OCI-LY7 (cell line): ENCODE data around the gene GBE1. TPM values are rescaled to one million over a fixed set of nuclear protein-coding genes. Genes with fewer than 3 reads are reported as not detected.

Experiments used
- BruUV-seq: library from RNA; stranded (reverse); fragments of 400-500 nt; replicated peaks from 2 replicates; lab custom pipeline; 2021; lab: Mats Ljungman, UMichigan
- CTCF ChIA-PET: fragments of 300-600 bp; sonication (Branson Sonifier 250); formaldehyde crosslinking; loops from one replicate; lab custom pipeline; 2022; ENCODE audit warnings: antibody characterized with exemption; ENCODE audit not compliant: unreplicated experiment; lab: Charles Lee
- POLR2A ChIA-PET: fragments of 300-600 bp; sonication (Branson Sonifier 250); formaldehyde crosslinking; loops from one replicate; lab custom pipeline; 2022; ENCODE audit warnings: antibody characterized with exemption; lab: Charles Lee
- DNase-seq: peaks from one replicate; pipeline ENCODE4 v3.0.0-alpha.2; 2015; ENCODE audit warnings: low spot score
- H2AFZ ChIP-seq: fragments of 200-600 bp; sonication (generic), shearing (Covaris generic); 2 replicates; pipeline ENCODE4 v1.6.1; 2014; ENCODE audit warnings: mild to moderate bottlenecking, antibody characterized with exemption, low read length, moderate library complexity
- H3K27ac ChIP-seq: fragments of 200-600 bp; sonication (generic); 2 replicates; pipeline ENCODE4 v1.5.1; 2014; ENCODE audit warnings: mixed run types, low read depth, mild to moderate bottlenecking, moderate library complexity, low read length, inconsistent platforms; ENCODE audit not compliant: poor library complexity, severe bottlenecking
- H3K36me3 ChIP-seq: fragments of 200-600 bp; sonication (generic); 2 replicates; pipeline ENCODE4 v1.6.1; 2014; ENCODE audit warnings: mild to moderate bottlenecking, antibody characterized with exemption, low read length, moderate library complexity, mixed read lengths; ENCODE audit not compliant: insufficient read depth
- H3K4me1 ChIP-seq: fragments of 200-600 bp; sonication (generic); 2 replicates; pipeline ENCODE4 v1.5.1; 2014; ENCODE audit warnings: mild to moderate bottlenecking, low read length; ENCODE audit not compliant: insufficient read depth, poor library complexity, severe bottlenecking
- H3K4me2 ChIP-seq: fragments of 200-600 bp; sonication (generic); 2 replicates; pipeline ENCODE4 v1.6.1; 2014; ENCODE audit warnings: mild to moderate bottlenecking, low read length
- H3K4me3 ChIP-seq: fragments of 200-600 bp; sonication (generic); 2 replicates; pipeline ENCODE4 v1.5.1; 2014; ENCODE audit warnings: mild to moderate bottlenecking, low read depth, low read length; ENCODE audit not compliant: poor library complexity, severe bottlenecking
- H3K79me2 ChIP-seq: fragments of 200-600 bp; sonication (generic); 2 replicates; pipeline ENCODE4 v1.6.1; 2016; ENCODE audit warnings: low read depth, mild to moderate bottlenecking, low read length, moderate library complexity, mixed read lengths; ENCODE audit not compliant: insufficient read depth
- H3K9me2 ChIP-seq: fragments of 200-600 bp; sonication (generic); 2 replicates; pipeline ENCODE4 v1.6.1; 2016; ENCODE audit warnings: mild to moderate bottlenecking, low read length, mixed read lengths; ENCODE audit not compliant: insufficient read depth
- H3K9me3 ChIP-seq: fragments of 200-600 bp; sonication (generic); 2 replicates; pipeline ENCODE4 v1.6.1; 2014; ENCODE audit warnings: mild to moderate bottlenecking, mixed run types, low read length, mixed read lengths
- H4K20me1 ChIP-seq: fragments of 200-600 bp; sonication (generic); 2 replicates; pipeline ENCODE4 v1.6.1; 2014; ENCODE audit warnings: mild to moderate bottlenecking, antibody characterized with exemption, low read length, moderate library complexity, mixed read lengths; ENCODE audit not compliant: insufficient read depth
- CTCF ChIP-seq: fragments of 200-600 bp; sonication (generic); conservative IDR thresholded peaks from 2 replicates; pipeline ENCODE4 v1.5.1; 2014; ENCODE audit warnings: mild to moderate bottlenecking, antibody characterized with exemption, low read length, moderate library complexity, mixed read lengths
- EZH2phosphoT487 ChIP-seq: fragments of 200-600 bp; sonication (generic); IDR thresholded peaks from 2 replicates; pipeline ENCODE4 v1.6.1; 2018; ENCODE audit warnings: low read depth, borderline replicate concordance, mild to moderate bottlenecking, mixed run types, antibody characterized with exemption, low read length, moderate library complexity, mixed read lengths
- intact Hi-C: fragments of 100-400 bp; cut with micrococcal nuclease; formaldehyde crosslinking; loops from one replicate; pipeline ENCODE4 v1.10.0; 2022; ENCODE audit not compliant: unreplicated experiment
- total RNA-seq, 2 experiments: library from RNA; depleted of rRNA in 1 of 2; stranded (reverse); fragments of >200 nt in 1 of 2; shearing (Covaris generic) in 1 of 2; gene quantifications; 2 replicates each; pipeline ENCODE4 v1.2.3, GENCODE V29; 2014 to 2022

GBE1 gene
- total RNA-seq, 2 experiments from 2014 or later = 10.7 to 24.4 TPM

- no peaks in the 10 kb centered on the region for H3K79me2 ChIP-seq
- POLR2A ChIA-PET = interaction anchor here (0.7 to 1.0 kb wide), 2 partner anchors 55 to 211 kb away, joined by 4 to 5 read pairs; no protein-coding TSS in a partner anchor
- no peak overlapping the region for H3K4me2 ChIP-seq
- no peak for DNase-seq
- no peaks in the 10 kb centered on the region for H3K9me2 ChIP-seq
- no TSS peak for BruUV-seq
- H3K27ac ChIP-seq = no peak overlapping the region
- intact Hi-C loops = no loop called here
- TF ChIP-seq EZH2phosphoT487 (no peak), CTCF (no peak)
- no peaks in the 10 kb centered on the region for H3K9me3 ChIP-seq
- H3K4me1 ChIP-seq = no peaks in the 10 kb centered on the region
- no peak overlapping the region for H2AFZ ChIP-seq
- H4K20me1 ChIP-seq = 0 out of 2 replicates have a peak, but pooled peaks cover 5% of the 10 kb centered on the region
- CTCF ChIA-PET = no interaction called here
- H3K4me3 ChIP-seq = no peak overlapping the region
- H3K36me3 ChIP-seq = no peaks in the 10 kb centered on the region
These were observed 101.4 kb downstream of the GBE1 start for GRCh38 chr3:81660036-81660435.

- Histone ChIP-seq H3K4me2 (no peak overlapping the region), H3K9me3 (no peaks in the 10 kb centered on the region), H2AFZ (no peak overlapping the region), H3K9me2 (no peaks in the 10 kb centered on the region), H3K36me3 (no peaks in the 10 kb centered on the region), H3K79me2 (no peaks in the 10 kb centered on the region), H3K27ac (no peak overlapping the region), H4K20me1 (0 out of 2 replicates have a peak, but pooled peaks cover 5% of the 10 kb centered on the region), H3K4me3 (no peak overlapping the region), H3K4me1 (no peaks in the 10 kb centered on the region)
- CTCF ChIA-PET = no interaction called here
- BruUV-seq = no TSS peak
- DNase-seq = no peak
- POLR2A ChIA-PET = interaction anchor here (0.7 to 1.0 kb wide), 3 partner anchors 12 to 166 kb away, joined by 3 read pairs; no protein-coding TSS in a partner anchor
- intact Hi-C loops = no loop called here
- TF ChIP-seq CTCF (no peak), EZH2phosphoT487 (no peak)
These were observed 103.0 kb downstream of the GBE1 start for GRCh38 chr3:81658322-81658997.

- H3K4me3 ChIP-seq = no peak overlapping the region
- CTCF ChIA-PET = no interaction called here
- no peaks in the 10 kb centered on the region for H3K36me3 ChIP-seq
- no peaks in the 10 kb centered on the region for H3K4me1 ChIP-seq
- H4K20me1 ChIP-seq = 0 out of 2 replicates have a peak, but pooled peaks cover 2% of the 10 kb centered on the region
- no peaks in the 10 kb centered on the region for H3K9me3 ChIP-seq
- BruUV-seq = no TSS peak
- no peak overlapping the region for H3K4me2 ChIP-seq
- POLR2A ChIA-PET = no interaction called here
- DNase-seq = no peak
- intact Hi-C loops = no loop called here
- H3K79me2 ChIP-seq = no peaks in the 10 kb centered on the region
- no peak overlapping the region for H2AFZ ChIP-seq
- no peak overlapping the region for H3K27ac ChIP-seq
- TF ChIP-seq CTCF (no peak), EZH2phosphoT487 (no peak)
- no peaks in the 10 kb centered on the region for H3K9me2 ChIP-seq
These were observed 110.3 kb downstream of the GBE1 start for GRCh38 chr3:81651139-81651538.
